Subcutaneous adipose tissue (tissue), 4 donors: Measurements from ENCODE around the gene MAGEA2. TPM values are rescaled to one million over a fixed set of nuclear protein-coding genes. Genes with fewer than 3 reads are reported as not detected.
"Not testable (repeated sequence)": the region's sequence is repeated elsewhere in the genome, so short reads cannot be mapped to it uniquely, and the experiment has no call there.

ENCODE experiments used
- total RNA-seq, 4 donors: library from RNA; depleted of rRNA; stranded (reverse); fragments of >200 nt; gene quantifications; one replicate each; pipeline ENCODE4 v1.1.0, GENCODE V29; 2016
- TF ChIP-seq, protein P1 (sequence below): fragments of 450-650 bp; IDR thresholded peaks from one replicate; pipeline ENCODE4 v1.5.1; 2016; ENCODE audit warnings: low read depth, mild to moderate bottlenecking, control low read depth, antibody characterized with exemption, moderate library complexity

MAGEA2 gene
- total RNA-seq, 4 donors from 2014 or later = not detected

DNA sequence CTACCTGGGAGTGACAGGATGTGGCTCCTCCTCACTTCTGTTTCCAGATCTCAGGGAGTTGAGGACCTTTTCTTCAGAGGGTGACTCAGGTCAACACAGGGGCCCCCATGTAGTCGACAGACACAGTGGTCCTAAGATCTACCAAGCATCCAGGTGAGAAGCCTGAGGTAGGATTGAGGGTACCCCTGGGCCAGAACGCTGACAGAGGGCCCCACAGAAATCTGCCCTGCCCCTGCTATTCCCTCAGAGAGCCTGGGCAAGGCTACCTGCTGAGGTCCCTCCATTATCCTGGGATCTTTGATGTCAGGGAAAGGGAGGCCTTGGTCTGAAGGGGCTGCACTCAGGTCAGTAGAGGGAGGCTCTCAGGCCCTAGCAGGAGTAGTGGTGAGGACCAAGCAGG lies 18.5 kb downstream of the MAGEA2 start:
- TF ChIP-seq, protein P1, sequence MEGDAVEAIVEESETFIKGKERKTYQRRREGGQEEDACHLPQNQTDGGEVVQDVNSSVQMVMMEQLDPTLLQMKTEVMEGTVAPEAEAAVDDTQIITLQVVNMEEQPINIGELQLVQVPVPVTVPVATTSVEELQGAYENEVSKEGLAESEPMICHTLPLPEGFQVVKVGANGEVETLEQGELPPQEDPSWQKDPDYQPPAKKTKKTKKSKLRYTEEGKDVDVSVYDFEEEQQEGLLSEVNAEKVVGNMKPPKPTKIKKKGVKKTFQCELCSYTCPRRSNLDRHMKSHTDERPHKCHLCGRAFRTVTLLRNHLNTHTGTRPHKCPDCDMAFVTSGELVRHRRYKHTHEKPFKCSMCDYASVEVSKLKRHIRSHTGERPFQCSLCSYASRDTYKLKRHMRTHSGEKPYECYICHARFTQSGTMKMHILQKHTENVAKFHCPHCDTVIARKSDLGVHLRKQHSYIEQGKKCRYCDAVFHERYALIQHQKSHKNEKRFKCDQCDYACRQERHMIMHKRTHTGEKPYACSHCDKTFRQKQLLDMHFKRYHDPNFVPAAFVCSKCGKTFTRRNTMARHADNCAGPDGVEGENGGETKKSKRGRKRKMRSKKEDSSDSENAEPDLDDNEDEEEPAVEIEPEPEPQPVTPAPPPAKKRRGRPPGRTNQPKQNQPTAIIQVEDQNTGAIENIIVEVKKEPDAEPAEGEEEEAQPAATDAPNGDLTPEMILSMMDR = no peak

DNA sequence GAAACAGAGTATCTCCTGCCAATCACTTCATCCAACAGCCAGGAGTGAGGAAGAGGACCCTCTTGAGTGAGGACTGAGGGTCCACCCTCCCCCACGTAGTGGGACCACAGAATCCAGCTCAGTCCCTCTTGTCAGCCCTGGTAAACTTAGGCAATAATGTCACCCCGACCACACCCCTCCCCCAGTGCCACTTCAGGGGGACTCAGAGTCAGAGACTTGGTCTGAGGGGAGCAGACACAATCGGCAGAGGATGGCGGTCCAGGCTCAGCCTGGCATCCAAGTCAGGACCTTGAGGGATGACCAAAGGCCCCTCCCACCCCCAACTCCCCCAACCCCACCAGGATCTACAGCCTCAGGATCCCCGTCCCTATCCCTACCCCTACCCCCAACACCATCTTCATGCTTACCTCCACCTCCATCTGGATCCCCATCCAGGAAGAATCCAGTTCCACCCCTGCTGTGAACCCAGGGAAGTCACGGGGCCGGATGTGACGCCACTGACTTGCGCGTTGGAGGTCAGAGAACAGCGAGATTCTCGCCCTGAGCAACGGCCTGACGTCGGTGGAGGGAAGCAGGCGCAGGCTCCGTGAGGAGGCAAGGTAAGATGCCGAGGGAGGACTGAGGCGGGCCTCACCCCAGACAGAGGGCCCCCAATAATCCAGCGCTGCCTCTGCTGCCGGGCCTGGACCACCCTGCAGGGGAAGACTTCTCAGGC lies 20.2 kb downstream of the MAGEA2 start, which contains the start of the genes CSAG1 and MAGEA12:
CSAG1 (minus strand) TSS at position 461 of the 715 bp plus-strand sequence. CDS start 1,261 bp downstream, outside the sequence.
MAGEA12 (plus strand) TSS at position 497 of the 715 bp plus-strand sequence. CDS start 2,405 bp downstream, outside the sequence.
- TF ChIP-seq, protein P1 = no peak

DNA sequence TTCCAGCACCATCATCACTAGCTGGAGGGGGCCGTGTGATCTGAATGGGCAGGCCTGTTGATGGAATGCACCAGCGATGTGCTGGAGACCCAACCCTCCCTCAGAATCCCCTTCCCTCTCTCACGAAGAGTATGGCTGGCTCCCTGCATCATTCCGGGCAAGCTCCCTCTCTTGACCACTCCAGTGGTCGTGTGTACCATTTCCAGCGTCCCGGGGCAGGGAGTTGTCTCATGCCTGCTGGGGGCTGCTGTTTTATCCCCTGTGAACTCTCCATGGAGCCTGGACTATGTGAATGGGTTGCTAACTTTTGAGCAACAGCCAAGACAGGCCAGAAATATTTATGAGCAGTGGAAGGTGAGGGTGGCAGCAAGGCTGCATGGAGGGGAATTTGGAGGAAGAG lies 28.2 kb downstream of the MAGEA2 start:
- TF ChIP-seq, protein P1 = no peak

DNA sequence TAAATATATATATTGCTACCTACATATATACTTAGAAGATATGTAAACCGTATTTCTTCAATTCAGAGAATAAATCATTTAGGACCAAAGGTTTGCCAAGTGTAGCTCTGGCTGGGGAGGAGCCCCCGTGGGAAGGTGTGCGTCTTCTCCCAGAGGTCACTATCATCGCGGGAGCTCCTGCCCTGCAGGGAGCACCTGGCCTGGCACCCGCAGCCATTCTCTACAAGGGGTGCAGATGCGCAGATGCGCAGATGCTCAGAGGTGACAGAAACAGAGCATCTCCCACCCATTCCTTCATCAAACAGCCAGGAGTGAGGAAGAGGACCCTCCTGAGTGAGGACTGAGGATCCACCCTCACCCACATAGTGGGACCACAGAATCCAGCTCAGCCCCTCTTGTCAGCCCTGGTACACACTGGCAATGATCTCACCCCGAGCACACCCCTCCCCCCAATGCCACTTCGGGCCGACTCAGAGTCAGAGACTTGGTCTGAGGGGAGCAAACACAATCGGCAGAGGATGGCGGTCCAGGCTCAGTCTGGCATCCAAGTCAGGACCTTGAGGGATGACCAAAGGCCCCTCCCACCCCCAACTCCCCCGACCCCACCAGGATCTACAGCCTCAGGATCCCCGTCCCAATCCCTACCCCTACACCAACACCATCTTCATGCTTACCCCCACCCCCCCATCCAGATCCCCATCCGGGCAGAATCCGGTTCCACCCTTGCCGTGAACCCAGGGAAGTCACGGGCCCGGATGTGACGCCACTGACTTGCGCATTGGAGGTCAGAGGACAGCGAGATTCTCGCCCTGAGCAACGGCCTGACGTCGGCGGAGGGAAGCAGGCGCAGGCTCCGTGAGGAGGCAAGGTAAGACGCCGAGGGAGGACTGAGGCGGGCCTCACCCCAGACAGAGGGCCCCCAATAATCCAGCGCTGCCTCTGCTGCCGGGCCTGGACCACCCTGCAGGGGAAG lies 39.5 kb downstream of the MAGEA2 start, which contains the start of gene MAGEA2B:
MAGEA2B (plus strand) TSS at position 814 of the 973 bp plus-strand sequence. CDS start 2,479 bp downstream, outside the sequence.
- TF ChIP-seq, protein P1 = not testable (repeated sequence)

DNA sequence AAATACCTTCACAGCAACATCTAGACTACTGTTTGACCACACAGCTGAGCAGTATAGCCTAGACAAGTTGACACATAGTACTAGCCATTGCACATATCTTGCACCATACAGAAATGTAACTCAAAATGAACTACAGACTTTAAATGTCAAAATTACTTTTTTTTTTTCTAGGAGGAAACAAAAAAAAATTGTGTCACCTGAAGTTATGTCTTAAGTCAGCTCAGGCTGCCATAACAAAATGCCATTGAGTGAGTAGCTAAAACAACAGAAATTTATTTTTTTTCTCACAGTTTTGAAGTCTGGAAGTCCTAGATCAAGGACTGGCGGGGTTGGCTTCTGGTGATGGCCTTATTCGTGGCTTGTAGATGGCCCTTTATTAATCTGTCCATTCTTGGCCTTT lies 44.5 kb downstream of the MAGEA2 start, which contains the start of gene CSAG2:
CSAG2 (minus strand) TSS at position 101 of the 400 bp plus-strand sequence. CDS start 161 bp downstream, outside the sequence.
- TF ChIP-seq, protein P1 = not testable (repeated sequence)

Other genes with a start within 250 kb of the MAGEA2 start
- gene GABRQ, start 115.9 kb downstream of the MAGEA2 start, total RNA-seq = not detected
- gene MAGEA3, start 55.0 kb downstream of the MAGEA2 start, total RNA-seq = not detected
- not detected for gene CSAG2, start 44.6 kb downstream of the MAGEA2 start, total RNA-seq
- not detected for gene MAGEA2B, start 39.2 kb downstream of the MAGEA2 start, total RNA-seq
- gene CSAG1, start 20.1 kb downstream of the MAGEA2 start, total RNA-seq = not detected
- not detected for gene MAGEA12, start 20.1 kb downstream of the MAGEA2 start, total RNA-seq
- not detected for gene CSAG3, start 5.4 kb upstream of the MAGEA2 start, total RNA-seq
- not detected for gene MAGEA6, start 15.8 kb upstream of the MAGEA2 start, total RNA-seq
- gene CETN2, start 76.9 kb upstream of the MAGEA2 start, total RNA-seq = 10 to 100 TPM; 11.5 to 23.2 (median 20.7) TPM
- 10 to 100 TPM; 17.8 to 38.8 (median 26.9) TPM for gene NSDHL, start 77.2 kb upstream of the MAGEA2 start, total RNA-seq
- 1 to 10 TPM; 3.6 to 7.0 (median 5.8) TPM for gene ZNF185, start 144.2 kb upstream of the MAGEA2 start, total RNA-seq
- gene PNMA5, start 240.3 kb upstream of the MAGEA2 start, total RNA-seq = not detected